ENCODE data around the gene KRT4.

DNA sequence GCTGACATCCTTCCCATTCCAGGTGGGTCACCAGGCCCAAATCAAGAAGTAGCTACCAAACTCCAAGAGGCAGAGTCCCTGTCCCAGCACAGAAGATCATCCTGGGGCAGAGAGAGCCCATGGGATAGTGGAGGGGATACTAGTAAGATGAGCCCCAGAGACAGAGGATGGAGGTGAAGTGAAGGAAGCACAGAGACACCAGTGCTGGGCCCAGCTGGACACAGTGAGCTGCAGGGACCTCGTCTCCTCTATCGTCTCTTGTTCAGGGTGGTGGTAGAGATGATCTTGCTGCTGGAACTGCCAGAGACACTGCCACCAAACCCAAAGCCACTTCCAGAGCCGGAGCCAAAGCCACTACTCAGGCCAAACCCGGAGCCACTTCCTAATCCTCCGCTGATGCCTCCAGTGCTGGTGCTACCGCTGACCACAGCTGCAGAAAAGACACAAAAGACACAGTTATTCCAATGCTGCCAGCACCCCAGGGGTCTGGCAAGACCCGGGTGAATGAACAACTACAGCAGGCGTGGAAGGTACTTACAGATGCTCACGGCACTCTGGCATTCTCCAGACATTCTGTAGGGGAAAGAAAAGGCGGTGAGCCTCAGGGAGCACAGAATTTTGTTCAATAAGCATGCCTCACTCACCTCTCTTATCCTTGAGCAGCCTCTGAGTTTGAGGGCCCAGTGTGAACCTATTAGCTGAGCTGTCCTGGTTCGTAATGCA is 6.9 kb downstream of the KRT4 start:
- TF ChIP-seq POLR2AphosphoS5 (IDR thresholded peaks at IDR 0.05) (no peak), POLR2A (IDR thresholded peaks at IDR 0.05) (no peak)
